Fibroblast of pulmonary artery (primary cell): ENCODE measurements around the gene PDYN.

ENCODE experiments used
- DNase-seq: peaks from one replicate; pipeline ENCODE4 v3.0.0-alpha.2; 2010; ENCODE audit warnings: low read depth
- H3K4me3 ChIP-seq: replicated peaks from 2 replicates; pipeline ENCODE4 v1.5.1; 2011; ENCODE audit warnings: low read depth, mild to moderate bottlenecking, control low read depth, low read length, moderate library complexity
- TF ChIP-seq, protein P1 (sequence below): IDR thresholded peaks from 2 replicates; pipeline ENCODE4 v1.5.1; 2011; ENCODE audit warnings: mild to moderate bottlenecking, control low read depth, low read length, inconsistent platforms; ENCODE audit errors: missing control alignments

Gene PDYN

DNA sequence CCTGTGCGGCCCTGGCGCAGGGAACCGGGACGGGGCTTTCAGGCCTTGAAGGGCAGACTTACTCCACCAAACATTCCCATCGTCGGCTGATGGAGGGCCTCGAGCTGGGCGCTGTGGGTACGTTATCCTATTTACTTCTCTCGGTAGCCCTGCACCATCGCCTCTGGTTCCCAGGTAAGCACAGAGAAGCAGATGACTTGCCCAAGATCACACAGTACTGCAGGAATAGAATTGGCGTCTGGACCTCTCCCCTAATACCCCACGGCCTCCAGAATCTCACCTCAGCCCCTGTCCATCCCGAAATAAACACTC lies 46.4 kb downstream of the PDYN start:
- DNase-seq = no peak

DNA sequence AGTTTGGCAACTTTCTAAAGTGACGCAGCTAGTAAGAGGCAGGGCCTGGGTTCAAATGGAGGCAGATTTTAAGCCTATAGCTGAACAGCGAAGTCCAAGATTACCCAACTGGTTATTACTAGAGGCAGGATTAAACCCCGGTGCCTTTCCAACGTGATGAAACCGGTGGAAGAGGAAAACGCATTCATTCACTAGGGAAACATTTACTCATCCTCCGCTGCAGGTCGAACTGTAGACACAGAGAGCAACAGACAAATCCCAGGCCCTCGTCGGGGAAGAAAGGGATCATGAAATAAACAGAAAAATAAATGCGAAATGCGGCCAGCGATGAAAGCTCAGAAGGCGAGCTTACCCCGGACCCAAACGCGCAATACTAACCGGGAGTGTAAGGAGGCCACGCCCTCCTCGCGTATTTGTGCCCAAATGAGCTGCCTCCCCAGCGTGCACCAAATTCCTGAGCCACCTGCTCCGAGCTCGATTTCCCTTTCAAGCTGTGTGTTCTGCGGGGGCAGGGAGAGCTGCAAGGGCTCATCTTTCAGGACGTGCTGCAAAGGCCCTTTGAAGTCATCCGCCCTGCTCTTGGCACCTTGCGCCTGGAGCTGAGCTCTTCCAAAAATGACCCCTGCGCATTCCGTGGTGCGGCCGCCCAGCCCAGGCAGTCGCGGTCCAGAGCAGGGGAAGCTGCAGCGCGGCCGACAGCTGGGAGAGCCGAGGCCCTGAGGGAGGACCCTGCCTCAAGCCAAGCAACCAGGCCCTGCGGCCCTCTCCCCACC lies 46.9 kb downstream of the PDYN start:
- no peak overlapping the region for H3K4me3 ChIP-seq
- TF ChIP-seq, protein P1, sequence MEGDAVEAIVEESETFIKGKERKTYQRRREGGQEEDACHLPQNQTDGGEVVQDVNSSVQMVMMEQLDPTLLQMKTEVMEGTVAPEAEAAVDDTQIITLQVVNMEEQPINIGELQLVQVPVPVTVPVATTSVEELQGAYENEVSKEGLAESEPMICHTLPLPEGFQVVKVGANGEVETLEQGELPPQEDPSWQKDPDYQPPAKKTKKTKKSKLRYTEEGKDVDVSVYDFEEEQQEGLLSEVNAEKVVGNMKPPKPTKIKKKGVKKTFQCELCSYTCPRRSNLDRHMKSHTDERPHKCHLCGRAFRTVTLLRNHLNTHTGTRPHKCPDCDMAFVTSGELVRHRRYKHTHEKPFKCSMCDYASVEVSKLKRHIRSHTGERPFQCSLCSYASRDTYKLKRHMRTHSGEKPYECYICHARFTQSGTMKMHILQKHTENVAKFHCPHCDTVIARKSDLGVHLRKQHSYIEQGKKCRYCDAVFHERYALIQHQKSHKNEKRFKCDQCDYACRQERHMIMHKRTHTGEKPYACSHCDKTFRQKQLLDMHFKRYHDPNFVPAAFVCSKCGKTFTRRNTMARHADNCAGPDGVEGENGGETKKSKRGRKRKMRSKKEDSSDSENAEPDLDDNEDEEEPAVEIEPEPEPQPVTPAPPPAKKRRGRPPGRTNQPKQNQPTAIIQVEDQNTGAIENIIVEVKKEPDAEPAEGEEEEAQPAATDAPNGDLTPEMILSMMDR = no peak
- DNase-seq = peak; percentile 43

More for the DNA sequence above, 46.4 kb downstream of the PDYN start:
- no peak overlapping the region for H3K4me3 ChIP-seq
- TF ChIP-seq, protein P1 = no peak

DNA sequence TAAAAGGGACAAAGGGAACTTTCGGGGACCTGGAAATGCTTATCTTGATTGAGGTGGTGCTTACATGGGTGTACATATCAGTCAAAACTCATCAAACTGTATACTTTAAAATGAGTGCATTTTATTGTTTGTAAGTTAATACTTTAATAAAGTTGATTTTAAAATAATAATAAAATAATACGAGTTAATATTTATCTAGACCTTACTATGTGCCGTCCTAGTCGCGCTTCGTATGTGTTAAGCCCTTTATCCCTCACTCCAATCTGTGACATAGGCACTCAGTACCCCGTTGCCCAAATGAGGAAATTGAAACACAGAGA lies 47.5 kb downstream of the PDYN start:
- no peak for DNase-seq
- H3K4me3 ChIP-seq = no peak overlapping the region
- TF ChIP-seq, protein P1 = no peak

DNA sequence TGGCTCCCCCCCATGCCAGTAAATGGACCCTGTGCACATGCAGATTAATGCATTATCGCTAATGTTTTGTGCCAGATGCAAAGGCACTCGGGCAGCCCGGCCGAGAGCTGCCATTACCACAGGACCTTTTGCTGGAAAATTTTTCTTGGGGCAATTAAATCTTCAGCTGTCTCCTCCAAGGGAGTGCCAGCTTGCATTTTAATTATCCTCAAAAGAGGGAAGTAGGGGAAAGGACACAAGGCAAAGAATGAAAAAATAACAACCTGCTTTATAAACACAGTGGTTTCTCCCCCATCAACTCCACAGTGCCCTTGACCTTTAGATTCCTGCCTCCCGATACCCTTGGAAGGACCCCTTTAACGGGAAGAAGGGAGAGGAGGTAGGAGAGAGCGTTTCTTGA lies 48.2 kb downstream of the PDYN start:
- no peak for DNase-seq
- H3K4me3 ChIP-seq = no peak overlapping the region
- TF ChIP-seq, protein P1 = no peak

DNA sequence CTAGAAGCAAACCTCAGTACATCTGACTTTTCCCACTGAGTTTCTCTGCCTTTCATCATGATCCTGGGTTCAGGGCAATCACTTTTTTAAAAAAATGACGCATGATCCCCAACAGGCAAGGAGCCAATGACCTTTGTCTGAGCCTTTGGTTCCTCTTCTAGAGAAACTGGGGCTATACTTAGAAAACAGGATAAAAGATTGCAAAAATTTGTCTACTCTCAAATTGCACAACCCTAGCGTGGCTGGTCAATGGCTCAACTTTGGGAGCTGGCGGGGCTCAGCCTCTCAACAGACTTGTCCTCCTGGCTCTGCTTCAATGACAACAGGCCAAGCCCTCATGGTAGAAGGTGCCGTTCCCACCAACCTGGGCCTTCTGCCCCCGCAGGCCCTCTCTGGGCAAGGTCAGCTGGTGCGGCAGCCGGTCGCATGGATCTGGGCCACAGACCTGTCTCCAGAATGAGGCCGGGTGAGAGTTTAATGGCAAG lies 48.7 kb downstream of the PDYN start:
- TF ChIP-seq, protein P1 = no peak
- no peak overlapping the region for H3K4me3 ChIP-seq
- DNase-seq = peak; percentile 91

DNA sequence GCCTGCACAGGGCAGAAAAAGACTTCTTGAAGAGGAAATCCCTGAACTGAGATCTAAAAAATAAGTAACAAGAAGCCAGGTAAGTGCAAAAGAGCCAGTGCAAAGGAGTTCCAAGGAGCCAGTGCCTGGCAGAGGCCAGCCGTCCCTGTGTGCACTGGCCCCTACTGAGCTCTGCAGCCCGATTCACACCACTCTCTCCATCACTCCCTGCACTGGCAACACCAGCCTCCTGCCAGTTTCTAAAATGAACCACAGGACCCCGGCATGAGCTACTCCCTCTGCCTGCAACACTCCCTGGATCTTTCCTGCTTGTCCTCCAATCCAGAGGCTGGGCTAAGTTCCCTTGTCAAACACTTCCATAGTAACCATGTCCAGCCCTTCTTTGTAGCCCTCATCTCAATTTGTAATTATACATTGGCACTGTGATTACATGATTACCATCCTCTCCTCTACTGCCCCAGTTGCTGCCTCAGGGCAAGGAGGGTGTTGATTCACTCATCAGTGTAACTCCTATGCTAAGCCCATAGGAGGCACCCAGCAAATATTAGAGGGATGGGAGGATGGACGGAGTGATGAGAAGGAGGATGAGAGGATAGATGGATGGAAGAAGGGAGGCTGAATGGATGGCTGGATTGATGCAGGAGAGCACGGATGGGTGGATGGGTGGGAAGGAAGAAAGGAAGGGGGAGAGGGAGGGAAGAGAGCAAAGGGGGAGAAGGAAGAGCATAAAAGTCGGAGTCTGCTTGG lies 49.3 kb downstream of the PDYN start:
- TF ChIP-seq, protein P1 = no peak
- no peak overlapping the region for H3K4me3 ChIP-seq
- DNase-seq = no peak
